ENCODE data around the gene RNF111. TPM values are rescaled to one million over a fixed set of nuclear protein-coding genes. Genes with fewer than 3 reads are reported as not detected.

The RNF111 gene
- total and polyA plus RNA-seq, 2 donors (not counting 1 experiment from before 2014, with no cell fraction given) = 19.3 to 20.9 TPM

- H4K20me1 ChIP-seq (ENCODE audit: control insufficient read depth, extremely low read depth, insufficient read depth, low read length) = no peaks in the 10 kb centered on the region
- no peak overlapping the region for H2AFZ ChIP-seq (ENCODE audit: low read length)
- H3K36me3 ChIP-seq (ENCODE audit: control insufficient read depth, insufficient read depth, low read length) = peaks cover 7% of the 10 kb centered on the region
- peaks cover 2% of the 10 kb centered on the region for H3K79me2 ChIP-seq (ENCODE audit: control insufficient read depth, insufficient read depth, low read length)
- no peak overlapping the region for H3K27ac ChIP-seq (ENCODE audit: insufficient read depth, low read length)
- H3K9ac ChIP-seq (ENCODE audit: insufficient read depth, low read length) = no peak overlapping the region
- H3K4me2 ChIP-seq (ENCODE audit: extremely low read depth, insufficient read depth, low read length) = no peak overlapping the region
- no peak for TF ChIP-seq CTCF (conservative IDR thresholded peaks at IDR 0.05 in 1 of 2, IDR thresholded peaks at IDR 0.05 in 1 of 2; ENCODE audit: low read depth in 1 of 2, low read length in 2 of 2)
- peak in 1 of 2 donors; percentile 66 for DNase-seq (ENCODE audit: low read depth in 2 of 2)
- H3K4me3 ChIP-seq (replicated peaks in 1 of 4; ENCODE audit: control extremely low read depth in 1 of 4, insufficient read depth in 1 of 4, low read depth in 3 of 4, low read length in 4 of 4) = no peak overlapping the region
- no peaks in the 10 kb centered on the region for H3K27me3 ChIP-seq (ENCODE audit: control insufficient read depth, insufficient read depth, low read length)
- H3K9me3 ChIP-seq (ENCODE audit: control insufficient read depth, insufficient read depth, low read depth, low read length) = no peaks in the 10 kb centered on the region
- H3K4me1 ChIP-seq (ENCODE audit: control insufficient read depth, extremely low read depth, insufficient read depth, low read length) = no peaks in the 10 kb centered on the region
Observed at GRCh38 chr15:59116141-59116540, 128.7 kb downstream of the RNF111 start.

- peaks cover 2% of the 10 kb centered on the region for H3K79me2 ChIP-seq (ENCODE audit: control insufficient read depth, insufficient read depth, low read length)
- no peak for DNase-seq (ENCODE audit: low read depth in 2 of 2)
- H3K36me3 ChIP-seq (ENCODE audit: control insufficient read depth, insufficient read depth, low read length) = peaks cover 7% of the 10 kb centered on the region
- no peaks in the 10 kb centered on the region for H3K27me3 ChIP-seq (ENCODE audit: control insufficient read depth, insufficient read depth, low read length)
- H3K4me1 ChIP-seq (ENCODE audit: control insufficient read depth, extremely low read depth, insufficient read depth, low read length) = no peaks in the 10 kb centered on the region
- H3K4me3 ChIP-seq (replicated peaks in 1 of 4; ENCODE audit: control extremely low read depth in 1 of 4, insufficient read depth in 1 of 4, low read depth in 3 of 4, low read length in 4 of 4) = no peak overlapping the region
- no peaks in the 10 kb centered on the region for H3K9me3 ChIP-seq (ENCODE audit: control insufficient read depth, insufficient read depth, low read depth, low read length)
- no peak overlapping the region for H3K4me2 ChIP-seq (ENCODE audit: extremely low read depth, insufficient read depth, low read length)
- no peak overlapping the region for H2AFZ ChIP-seq (ENCODE audit: low read length)
- TF ChIP-seq CTCF (conservative IDR thresholded peaks at IDR 0.05 in 1 of 2, IDR thresholded peaks at IDR 0.05 in 1 of 2; ENCODE audit: low read depth in 1 of 2, low read length in 2 of 2) (no peak), EZH2 (IDR thresholded peaks at IDR 0.05; ENCODE audit: low read length, missing control alignments) (no peak)
- H4K20me1 ChIP-seq (ENCODE audit: control insufficient read depth, extremely low read depth, insufficient read depth, low read length) = no peaks in the 10 kb centered on the region
- no peak overlapping the region for H3K9ac ChIP-seq (ENCODE audit: insufficient read depth, low read length)
- no peak overlapping the region for H3K27ac ChIP-seq (ENCODE audit: insufficient read depth, low read length)
Observed at GRCh38 chr15:59116771-59117170, 129.3 kb downstream of the RNF111 start.

- Histone ChIP-seq H3K27ac (ENCODE audit: insufficient read depth, low read length) (no peak overlapping the region), H3K4me1 (ENCODE audit: control insufficient read depth, extremely low read depth, insufficient read depth, low read length) (no peaks in the 10 kb centered on the region), H3K4me2 (ENCODE audit: extremely low read depth, insufficient read depth, low read length) (no peak overlapping the region), H4K20me1 (ENCODE audit: control insufficient read depth, extremely low read depth, insufficient read depth, low read length) (no peaks in the 10 kb centered on the region), H3K27me3 (ENCODE audit: control insufficient read depth, insufficient read depth, low read length) (no peaks in the 10 kb centered on the region), H3K4me3 (replicated peaks in 1 of 4; ENCODE audit: control extremely low read depth in 1 of 4, insufficient read depth in 1 of 4, low read depth in 3 of 4, low read length in 4 of 4) (no peak overlapping the region), H3K9ac (ENCODE audit: insufficient read depth, low read length) (no peak overlapping the region), H2AFZ (ENCODE audit: low read length) (no peak overlapping the region), H3K36me3 (ENCODE audit: control insufficient read depth, insufficient read depth, low read length) (peaks cover 6% of the 10 kb centered on the region), H3K9me3 (ENCODE audit: control insufficient read depth, insufficient read depth, low read depth, low read length) (no peaks in the 10 kb centered on the region), H3K79me2 (ENCODE audit: control insufficient read depth, insufficient read depth, low read length) (no peaks in the 10 kb centered on the region)
- TF ChIP-seq EZH2 (IDR thresholded peaks at IDR 0.05; ENCODE audit: low read length, missing control alignments) (no peak), CTCF (conservative IDR thresholded peaks at IDR 0.05 in 1 of 2, IDR thresholded peaks at IDR 0.05 in 1 of 2; ENCODE audit: low read depth in 1 of 2, low read length in 2 of 2) (no peak)
- no peak for DNase-seq (ENCODE audit: low read depth in 2 of 2)
Observed at GRCh38 chr15:59119625-59120024, 132.2 kb downstream of the RNF111 start.

Data from fibroblast of lung (primary cell).